Measurements from ENCODE around the gene BBS9.

Gene BBS9

GRCh38 chr7:33200282-33200681 is 70.9 kb downstream of the BBS9 start:
- TF ChIP-seq CTCF (IDR thresholded peaks at IDR 0.05; ENCODE audit: insufficient read depth, low read length, poor library complexity, severe bottlenecking), result no peak
- TF ChIP-seq EZH2phosphoT487 (conservative IDR thresholded peaks at IDR 0.05; ENCODE audit: low read length), result no peak
- Histone ChIP-seq H3K36me3 (ENCODE audit: low read length) (no peaks in the 10 kb centered on the region), H3K9me2 (replicated peaks; ENCODE audit: insufficient read depth, low read length) (no peaks in the 10 kb centered on the region), H3K27ac (ENCODE audit: low read depth, low read length) (no peak overlapping the region), H3K4me3 (ENCODE audit: insufficient read depth, low read length, poor library complexity, severe bottlenecking) (no peak overlapping the region), H3K79me2 (ENCODE audit: insufficient read depth, low read length) (no peaks in the 10 kb centered on the region), H3K9ac (ENCODE audit: low read length) (no peak overlapping the region), H3K4me2 (ENCODE audit: low read depth, low read length, poor library complexity, severe bottlenecking) (no peak overlapping the region), H3K9me3 (ENCODE audit: insufficient read depth, low read length) (peaks cover 9% of the 10 kb centered on the region; the same call in 1 of the 2 replicates), H4K20me1 (ENCODE audit: low read depth, low read length) (no peaks in the 10 kb centered on the region), H3K27me3 (ENCODE audit: low read length) (no peaks in the 10 kb centered on the region), H2AFZ (ENCODE audit: low read depth, low read length, severe bottlenecking) (no peak overlapping the region), H3F3A (ENCODE audit: insufficient read depth) (no peaks in the 10 kb centered on the region)

GRCh38 chr7:33201821-33202220 is 72.5 kb downstream of the BBS9 start:
- H4K20me1 ChIP-seq (ENCODE audit: low read depth, low read length), result no peaks in the 10 kb centered on the region

GRCh38 chr7:33210958-33211357 is 81.6 kb downstream of the BBS9 start:
- Histone ChIP-seq H3K27ac (ENCODE audit: low read depth, low read length) (no peak overlapping the region), H3F3A (ENCODE audit: insufficient read depth) (no peaks in the 10 kb centered on the region), H3K4me2 (ENCODE audit: low read depth, low read length, poor library complexity, severe bottlenecking) (no peak overlapping the region), H3K9me3 (ENCODE audit: insufficient read depth, low read length) (peaks cover 15% of the 10 kb centered on the region; the same call in 1 of the 2 replicates), H3K9ac (ENCODE audit: low read length) (no peak overlapping the region), H3K4me3 (ENCODE audit: insufficient read depth, low read length, poor library complexity, severe bottlenecking) (no peak overlapping the region), H2AFZ (ENCODE audit: low read depth, low read length, severe bottlenecking) (no peak overlapping the region), H3K79me2 (ENCODE audit: insufficient read depth, low read length) (no peaks in the 10 kb centered on the region), H3K9me2 (replicated peaks; ENCODE audit: insufficient read depth, low read length) (no peaks in the 10 kb centered on the region), H3K27me3 (ENCODE audit: low read length) (no peaks in the 10 kb centered on the region), H3K36me3 (ENCODE audit: low read length) (no peaks in the 10 kb centered on the region), H4K20me1 (ENCODE audit: low read depth, low read length) (no peaks in the 10 kb centered on the region)
- TF ChIP-seq CTCF (IDR thresholded peaks at IDR 0.05; ENCODE audit: insufficient read depth, low read length, poor library complexity, severe bottlenecking) (no peak), EZH2phosphoT487 (conservative IDR thresholded peaks at IDR 0.05; ENCODE audit: low read length) (no peak)

More at GRCh38 chr7:33201821-33202220, 72.5 kb downstream of the BBS9 start:
- no peak overlapping the region for H3K9ac ChIP-seq (ENCODE audit: low read length)
- no peaks in the 10 kb centered on the region for H3K27me3 ChIP-seq (ENCODE audit: low read length)
- TF ChIP-seq EZH2phosphoT487 (conservative IDR thresholded peaks at IDR 0.05; ENCODE audit: low read length) (no peak), CTCF (IDR thresholded peaks at IDR 0.05; ENCODE audit: insufficient read depth, low read length, poor library complexity, severe bottlenecking) (no peak)
- H3K9me3 ChIP-seq (ENCODE audit: insufficient read depth, low read length), result peaks cover 9% of the 10 kb centered on the region; the same call in 1 of the 2 replicates
- H3K36me3 ChIP-seq (ENCODE audit: low read length), result no peaks in the 10 kb centered on the region
- no peak overlapping the region for H2AFZ ChIP-seq (ENCODE audit: low read depth, low read length, severe bottlenecking)
- H3K27ac ChIP-seq (ENCODE audit: low read depth, low read length), result no peak overlapping the region
- no peak overlapping the region for H3K4me3 ChIP-seq (ENCODE audit: insufficient read depth, low read length, poor library complexity, severe bottlenecking)
- H3K9me2 ChIP-seq (replicated peaks; ENCODE audit: insufficient read depth, low read length), result no peaks in the 10 kb centered on the region
- H3K79me2 ChIP-seq (ENCODE audit: insufficient read depth, low read length), result no peaks in the 10 kb centered on the region
- no peak overlapping the region for H3K4me2 ChIP-seq (ENCODE audit: low read depth, low read length, poor library complexity, severe bottlenecking)
- no peaks in the 10 kb centered on the region for H3F3A ChIP-seq (ENCODE audit: insufficient read depth)

Measured in SU-DHL-6 (cell line).